Measurements from ENCODE around the gene SLC25A12.

The SLC25A12 gene

DNA sequence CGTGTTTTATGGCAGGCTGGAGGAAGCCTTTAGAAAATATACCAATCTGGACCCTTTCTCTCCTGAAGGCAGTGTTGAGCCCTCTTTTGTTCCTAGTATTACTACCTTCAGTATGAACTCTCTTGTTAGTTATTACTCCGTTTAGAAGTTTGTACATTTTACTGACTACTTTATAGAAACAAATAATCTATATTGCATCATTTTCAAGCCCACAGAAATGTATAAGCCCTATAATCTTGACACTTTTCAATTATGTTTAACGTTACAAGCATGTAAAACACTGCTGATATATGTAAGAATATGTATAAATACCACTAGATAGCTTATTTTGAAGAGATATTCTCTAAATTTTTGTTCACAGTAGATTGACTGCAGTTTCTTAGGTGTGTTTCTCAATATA, 64.0 kb downstream of the SLC25A12 start:
- Histone ChIP-seq H3K27me3 (ENCODE audit: control insufficient read depth, insufficient read depth, low read length) (no peaks in the 10 kb centered on the region), H3K4me3 (ENCODE audit: low read length) (no peak overlapping the region), H3K4me1 (ENCODE audit: control insufficient read depth, insufficient read depth, low read length) (no peaks in the 10 kb centered on the region), H3K27ac (ENCODE audit: low read length) (no peak overlapping the region), H3K9me3 (ENCODE audit: control insufficient read depth, insufficient read depth, low read length) (peaks cover 8% of the 10 kb centered on the region), H3K36me3 (ENCODE audit: control insufficient read depth, insufficient read depth, low read length) (peaks cover 7% of the 10 kb centered on the region; the same call in 1 of the 2 replicates)
- no peak for DNase-seq (ENCODE audit: low read depth, low spot score)
- no CpG with 5 or more reads among the region's 3 CpGs for WGBS (ENCODE audit: insufficient coverage, insufficient read length)

DNA sequence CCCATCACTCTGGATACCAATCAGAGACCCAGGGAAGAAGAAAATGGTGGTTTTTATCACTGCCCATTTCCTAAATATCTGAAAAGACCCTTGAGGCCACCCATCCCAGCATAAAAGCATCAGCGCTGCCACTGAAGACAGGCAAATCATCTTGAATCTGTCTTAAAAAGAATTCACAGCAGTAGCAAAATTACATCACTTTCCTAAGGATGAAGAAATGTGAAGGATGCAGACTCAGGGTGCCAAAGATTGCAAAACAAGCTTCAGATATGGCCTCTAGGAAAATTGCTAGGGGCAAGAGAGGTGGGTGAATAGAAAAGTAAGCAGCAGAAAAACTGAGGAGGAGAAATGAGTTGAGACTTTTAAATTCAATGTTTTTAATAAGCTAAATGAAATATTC, 70.0 kb downstream of the SLC25A12 start:
- DNase-seq (ENCODE audit: low read depth, low spot score): no peak

DNA sequence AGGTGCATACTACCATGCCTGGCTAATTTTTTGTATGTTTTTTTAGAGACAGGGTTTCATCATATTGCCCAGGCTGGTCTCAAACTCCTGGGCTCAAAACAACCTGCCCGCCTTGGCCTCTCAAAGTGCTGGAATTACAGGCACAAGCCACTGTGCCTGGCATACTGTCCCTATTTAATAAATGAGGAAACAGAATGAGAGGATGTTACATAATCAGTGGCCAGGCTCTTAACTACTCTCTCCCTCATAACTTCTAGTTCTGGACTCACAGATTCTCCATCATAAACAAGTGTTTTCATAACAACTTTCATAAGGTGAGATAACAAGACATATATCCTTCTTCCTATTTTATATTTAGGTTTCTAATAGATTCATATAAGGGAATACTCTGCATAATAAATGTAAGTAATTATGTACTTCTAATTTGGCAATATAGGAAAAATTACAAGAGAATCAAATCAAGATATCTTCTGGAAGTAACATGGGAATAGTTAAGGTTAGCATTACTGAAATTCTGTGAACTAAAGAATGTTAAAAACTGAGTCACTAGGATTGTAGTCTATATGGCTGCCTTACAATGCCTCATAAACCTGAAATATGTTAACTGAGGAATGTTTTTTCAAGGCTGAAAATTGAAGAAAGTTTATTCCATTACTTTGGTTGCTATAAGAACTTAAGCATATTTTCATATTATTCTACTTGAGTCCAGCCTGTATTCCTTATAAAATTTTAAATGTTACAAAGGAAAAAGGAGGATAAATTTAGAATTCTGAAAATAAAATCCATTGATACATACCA, 71.3 kb downstream of the SLC25A12 start:
- no peak for DNase-seq (ENCODE audit: low read depth, low spot score)
- WGBS (ENCODE audit: insufficient coverage, insufficient read length): no CpG with 5 or more reads among the region's 1 CpG
- H3K4me1 ChIP-seq (ENCODE audit: control insufficient read depth, insufficient read depth, low read length): no peaks in the 10 kb centered on the region
- no peak overlapping the region for H3K4me3 ChIP-seq (ENCODE audit: low read length)
- H3K9me3 ChIP-seq (ENCODE audit: control insufficient read depth, insufficient read depth, low read length): no peaks in the 10 kb centered on the region
- no peaks in the 10 kb centered on the region for H3K27me3 ChIP-seq (ENCODE audit: control insufficient read depth, insufficient read depth, low read length)
- H3K27ac ChIP-seq (ENCODE audit: low read length): no peak overlapping the region
- no peaks in the 10 kb centered on the region; the same call in 1 of the 2 replicates for H3K36me3 ChIP-seq (ENCODE audit: control insufficient read depth, insufficient read depth, low read length)

More for the DNA sequence above, 70.0 kb downstream of the SLC25A12 start:
- no CpG with 5 or more reads among the region's 1 CpG for WGBS (ENCODE audit: insufficient coverage, insufficient read length)
- Histone ChIP-seq H3K36me3 (ENCODE audit: control insufficient read depth, insufficient read depth, low read length) (no peaks in the 10 kb centered on the region; the same call in 1 of the 2 replicates), H3K4me1 (ENCODE audit: control insufficient read depth, insufficient read depth, low read length) (no peaks in the 10 kb centered on the region), H3K9me3 (ENCODE audit: control insufficient read depth, insufficient read depth, low read length) (no peaks in the 10 kb centered on the region), H3K27ac (ENCODE audit: low read length) (no peak overlapping the region), H3K4me3 (ENCODE audit: low read length) (no peak overlapping the region), H3K27me3 (ENCODE audit: control insufficient read depth, insufficient read depth, low read length) (no peaks in the 10 kb centered on the region)

DNA sequence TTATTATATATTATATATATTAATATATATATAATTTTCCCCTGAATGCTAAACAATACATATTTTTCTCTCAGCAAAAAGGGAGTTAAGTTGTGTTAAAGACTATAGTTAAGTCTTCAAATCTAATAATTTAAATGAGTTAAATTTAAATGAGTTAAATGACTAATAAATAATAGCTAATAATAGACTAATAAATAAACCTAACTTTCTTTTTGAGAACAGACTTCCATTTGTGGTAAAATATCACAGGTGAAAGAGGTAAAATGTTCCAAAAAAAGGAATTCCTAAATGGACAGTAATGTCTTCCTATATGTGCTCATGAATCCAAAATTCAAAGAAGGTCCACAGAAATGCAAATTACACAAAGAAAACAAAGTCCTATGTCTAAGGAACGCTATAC, 74.6 kb downstream of the SLC25A12 start:
- WGBS (ENCODE audit: insufficient coverage, insufficient read length): no CpG with 5 or more reads among the region's 1 CpG
- H3K36me3 ChIP-seq (ENCODE audit: control insufficient read depth, insufficient read depth, low read length): no peaks in the 10 kb centered on the region

DNA sequence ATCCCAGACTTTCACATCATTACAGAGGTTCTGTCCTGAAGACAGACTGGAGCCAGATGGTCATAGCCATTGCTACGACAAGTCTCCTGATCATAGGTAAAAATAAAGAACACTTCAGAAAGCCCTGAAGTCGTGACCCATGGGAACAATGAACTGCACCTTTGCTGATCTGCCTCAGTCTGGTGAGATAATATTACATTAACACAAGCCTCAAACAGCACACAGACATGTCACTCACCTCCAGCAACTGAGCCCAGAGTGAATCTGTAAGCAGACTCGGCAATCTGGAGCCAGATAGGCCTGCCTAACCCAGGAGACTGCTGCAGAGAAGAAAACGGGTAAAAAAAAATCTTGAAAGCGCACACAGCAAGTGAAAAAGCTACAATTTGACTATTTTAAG, 79.2 kb downstream of the SLC25A12 start:
- H3K9me3 ChIP-seq (ENCODE audit: control insufficient read depth, insufficient read depth, low read length): no peaks in the 10 kb centered on the region
- DNase-seq (ENCODE audit: low read depth, low spot score): no peak
- WGBS (ENCODE audit: insufficient coverage, insufficient read length): no CpG with 5 or more reads among the region's 5 CpGs
- H3K27ac ChIP-seq (ENCODE audit: low read length): no peak overlapping the region
- no peaks in the 10 kb centered on the region for H3K36me3 ChIP-seq (ENCODE audit: control insufficient read depth, insufficient read depth, low read length)
- H3K4me3 ChIP-seq (ENCODE audit: low read length): no peak overlapping the region
- H3K4me1 ChIP-seq (ENCODE audit: control insufficient read depth, insufficient read depth, low read length): no peaks in the 10 kb centered on the region
- H3K27me3 ChIP-seq (ENCODE audit: control insufficient read depth, insufficient read depth, low read length): no peaks in the 10 kb centered on the region

More for the DNA sequence above, 74.6 kb downstream of the SLC25A12 start:
- DNase-seq (ENCODE audit: low read depth, low spot score): no peak
- H3K27me3 ChIP-seq (ENCODE audit: control insufficient read depth, insufficient read depth, low read length): no peaks in the 10 kb centered on the region
- H3K9me3 ChIP-seq (ENCODE audit: control insufficient read depth, insufficient read depth, low read length): no peaks in the 10 kb centered on the region
- H3K4me1 ChIP-seq (ENCODE audit: control insufficient read depth, insufficient read depth, low read length): no peaks in the 10 kb centered on the region
- no peak overlapping the region for H3K27ac ChIP-seq (ENCODE audit: low read length)
- no peak overlapping the region for H3K4me3 ChIP-seq (ENCODE audit: low read length)

DNA sequence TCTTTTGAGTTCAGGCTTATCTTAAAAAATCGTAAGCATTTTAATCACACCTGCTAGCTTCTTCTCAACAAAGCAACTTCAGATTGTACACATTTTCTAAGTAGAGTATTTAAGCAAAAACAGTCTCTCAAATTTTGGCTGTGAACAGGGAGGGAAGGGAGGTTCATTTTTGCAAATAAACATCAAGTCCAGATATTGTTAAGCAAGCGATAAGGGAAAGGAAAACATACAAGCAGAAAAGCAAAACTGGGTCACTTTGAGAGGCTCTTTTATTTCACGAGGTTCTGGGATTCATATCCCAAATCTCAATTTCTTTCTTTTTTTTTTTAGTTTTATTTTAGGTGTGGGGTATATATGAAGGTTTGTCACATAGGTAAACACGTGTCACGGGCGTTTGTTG, 79.9 kb downstream of the SLC25A12 start:
- H3K9me3 ChIP-seq (ENCODE audit: control insufficient read depth, insufficient read depth, low read length): no peaks in the 10 kb centered on the region
- no peak overlapping the region for H3K27ac ChIP-seq (ENCODE audit: low read length)
- no peaks in the 10 kb centered on the region for H3K36me3 ChIP-seq (ENCODE audit: control insufficient read depth, insufficient read depth, low read length)
- no peak overlapping the region for H3K4me3 ChIP-seq (ENCODE audit: low read length)
- H3K4me1 ChIP-seq (ENCODE audit: control insufficient read depth, insufficient read depth, low read length): no peaks in the 10 kb centered on the region
- no peaks in the 10 kb centered on the region for H3K27me3 ChIP-seq (ENCODE audit: control insufficient read depth, insufficient read depth, low read length)
- no CpG with 5 or more reads among the region's 6 CpGs for WGBS (ENCODE audit: insufficient coverage, insufficient read length)
- no peak for DNase-seq (ENCODE audit: low read depth, low spot score)

DNA sequence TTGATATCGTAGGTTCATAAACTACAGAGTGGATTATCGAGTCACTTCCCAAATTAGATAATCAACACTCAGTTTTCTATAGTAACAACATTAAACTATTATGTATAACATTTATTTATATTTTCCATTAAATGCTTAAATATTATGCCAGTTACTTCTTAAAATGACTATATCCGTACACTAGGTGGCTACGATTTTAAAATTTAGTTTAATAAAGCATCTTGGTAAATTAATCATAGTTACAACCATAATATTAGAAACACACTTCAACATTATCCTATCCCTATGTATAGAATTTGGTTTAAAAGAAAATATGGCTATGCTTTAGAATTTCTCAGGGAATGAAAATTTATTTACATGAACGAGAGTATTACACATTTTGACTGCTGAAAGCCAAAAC, 80.3 kb downstream of the SLC25A12 start:
- no peak for DNase-seq (ENCODE audit: low read depth, low spot score)
- Histone ChIP-seq H3K27me3 (ENCODE audit: control insufficient read depth, insufficient read depth, low read length) (no peaks in the 10 kb centered on the region), H3K4me3 (ENCODE audit: low read length) (no peak overlapping the region), H3K36me3 (ENCODE audit: control insufficient read depth, insufficient read depth, low read length) (no peaks in the 10 kb centered on the region), H3K4me1 (ENCODE audit: control insufficient read depth, insufficient read depth, low read length) (no peaks in the 10 kb centered on the region), H3K27ac (ENCODE audit: low read length) (no peak overlapping the region), H3K9me3 (ENCODE audit: control insufficient read depth, insufficient read depth, low read length) (no peaks in the 10 kb centered on the region)
- WGBS (ENCODE audit: insufficient coverage, insufficient read length): no CpG with 5 or more reads among the region's 5 CpGs

DNA sequence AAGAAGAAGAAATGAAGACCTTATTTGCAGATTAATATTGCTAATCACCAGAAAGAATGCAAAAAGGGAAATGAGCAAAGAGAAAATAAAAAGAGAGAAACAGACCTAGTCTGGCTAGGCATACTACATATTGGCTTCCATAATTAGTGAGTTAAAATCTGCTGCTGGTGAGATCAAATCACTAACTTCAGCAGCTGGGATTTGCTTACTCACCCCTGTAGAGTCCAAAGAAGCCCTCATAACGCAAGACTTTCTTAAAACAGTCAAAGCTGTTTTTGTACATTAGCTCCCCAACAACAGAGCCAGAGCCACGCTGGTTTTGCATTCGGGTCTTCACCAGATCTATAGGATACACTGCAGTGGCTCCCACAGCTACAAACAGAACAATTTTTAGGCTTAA, 80.9 kb downstream of the SLC25A12 start:
- no peak overlapping the region for H3K4me3 ChIP-seq (ENCODE audit: low read length)
- DNase-seq (ENCODE audit: low read depth, low spot score): no peak
- H3K36me3 ChIP-seq (ENCODE audit: control insufficient read depth, insufficient read depth, low read length): no peaks in the 10 kb centered on the region
- H3K27me3 ChIP-seq (ENCODE audit: control insufficient read depth, insufficient read depth, low read length): no peaks in the 10 kb centered on the region
- no peak overlapping the region for H3K27ac ChIP-seq (ENCODE audit: low read length)
- no peaks in the 10 kb centered on the region for H3K9me3 ChIP-seq (ENCODE audit: control insufficient read depth, insufficient read depth, low read length)
- no CpG with 5 or more reads among the region's 3 CpGs for WGBS (ENCODE audit: insufficient coverage, insufficient read length)
- H3K4me1 ChIP-seq (ENCODE audit: control insufficient read depth, insufficient read depth, low read length): no peaks in the 10 kb centered on the region

DNA sequence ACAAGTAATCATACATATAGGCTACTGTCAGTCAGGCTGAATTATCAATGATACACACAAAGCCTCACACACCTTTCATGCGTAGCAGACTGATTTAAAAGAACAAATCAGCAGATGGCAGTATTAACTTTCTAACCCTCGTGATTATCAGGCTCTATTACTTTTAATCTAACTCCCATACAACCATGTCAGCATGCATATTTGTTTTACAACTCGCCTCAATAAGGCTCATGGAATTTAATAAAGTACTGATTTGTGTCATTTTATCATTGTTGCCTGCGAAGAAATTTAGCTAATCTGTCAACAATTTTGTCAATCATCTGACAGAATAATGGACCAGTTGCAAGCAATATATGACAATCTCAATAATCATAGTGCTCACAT, 82.8 kb downstream of the SLC25A12 start:
- no peaks in the 10 kb centered on the region for H3K36me3 ChIP-seq (ENCODE audit: control insufficient read depth, insufficient read depth, low read length)
- no peak for DNase-seq (ENCODE audit: low read depth, low spot score)
- no peak overlapping the region for H3K27ac ChIP-seq (ENCODE audit: low read length)
- H3K9me3 ChIP-seq (ENCODE audit: control insufficient read depth, insufficient read depth, low read length): no peaks in the 10 kb centered on the region
- H3K4me1 ChIP-seq (ENCODE audit: control insufficient read depth, insufficient read depth, low read length): no peaks in the 10 kb centered on the region
- H3K27me3 ChIP-seq (ENCODE audit: control insufficient read depth, insufficient read depth, low read length): no peaks in the 10 kb centered on the region
- no CpG with 5 or more reads among the region's 4 CpGs for WGBS (ENCODE audit: insufficient coverage, insufficient read length)
- no peak overlapping the region for H3K4me3 ChIP-seq (ENCODE audit: low read length)

DNA sequence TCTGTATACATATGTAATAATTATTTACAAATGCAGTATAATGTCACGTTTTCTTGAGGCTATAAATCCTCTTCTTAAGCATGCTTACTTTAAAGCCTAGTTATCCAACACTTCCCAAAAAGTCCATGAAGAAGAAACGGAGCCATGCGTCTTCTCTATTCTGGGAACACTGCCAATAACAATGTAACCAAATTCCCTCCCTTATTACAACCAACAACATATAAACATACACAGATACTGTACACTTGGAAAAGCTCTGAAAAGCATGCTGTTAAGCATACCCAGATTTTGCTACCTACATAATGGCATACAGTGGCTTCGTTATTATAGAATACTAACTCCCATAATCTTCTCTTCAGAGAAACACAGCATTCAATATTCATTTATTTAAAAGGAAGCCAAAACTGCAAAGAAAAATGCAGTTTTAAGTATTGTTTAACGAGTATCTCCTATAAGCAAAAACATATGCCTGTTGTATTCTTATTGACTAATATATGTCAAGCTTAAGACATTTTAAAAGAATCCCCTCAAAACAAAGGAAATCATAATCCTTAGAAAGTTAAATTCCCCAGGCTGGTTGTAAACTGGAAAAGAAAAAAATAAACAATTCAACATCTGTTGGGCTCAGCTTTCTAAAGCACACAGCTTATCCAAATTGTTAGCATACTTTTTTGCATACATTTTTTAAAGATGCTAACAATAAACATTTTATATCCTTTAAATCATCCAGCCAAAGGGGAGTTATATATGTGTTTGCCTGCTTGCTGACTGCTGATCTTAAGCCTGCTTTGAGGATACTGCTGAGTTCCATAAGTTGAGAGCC, 83.4 kb downstream of the SLC25A12 start:
- no peak for DNase-seq (ENCODE audit: low read depth, low spot score)
- Histone ChIP-seq H3K9me3 (ENCODE audit: control insufficient read depth, insufficient read depth, low read length) (no peaks in the 10 kb centered on the region), H3K27ac (ENCODE audit: low read length) (no peak overlapping the region), H3K27me3 (ENCODE audit: control insufficient read depth, insufficient read depth, low read length) (no peaks in the 10 kb centered on the region), H3K4me3 (ENCODE audit: low read length) (no peak overlapping the region), H3K4me1 (ENCODE audit: control insufficient read depth, insufficient read depth, low read length) (no peaks in the 10 kb centered on the region), H3K36me3 (ENCODE audit: control insufficient read depth, insufficient read depth, low read length) (no peaks in the 10 kb centered on the region)
- no CpG with 5 or more reads among the region's 5 CpGs for WGBS (ENCODE audit: insufficient coverage, insufficient read length)

Data from iPS DF 6.9 (cell line).